Tibial nerve (tissue), 4 donors: ENCODE data around the gene B4GALT5.

Experiments
- EP300 ChIP-seq, 2 donors: sonication (generic); formaldehyde crosslinking; IDR thresholded peaks; one replicate each; pipeline ENCODE4 v1.6.1; 2017; ENCODE audit warnings: antibody characterized with exemption in 2 of 2, mild to moderate bottlenecking in 1 of 2
- POLR2A ChIP-seq, 2 donors: fragments of 450-650 bp; IDR thresholded peaks; one replicate each; pipeline ENCODE4 v1.6.1; 2017; ENCODE audit warnings: antibody characterized with exemption in 2 of 2, mild to moderate bottlenecking in 2 of 2, moderate library complexity in 2 of 2
- TF ChIP-seq, protein P1 (sequence below), 5 experiments: fragments of 200-600 bp in 3 of 5; fragments of 450-650 bp in 2 of 5; sonication (generic) in 3 of 5; IDR thresholded peaks; one replicate each; pipeline ENCODE4 v1.5.1; 2016 to 2019; ENCODE audit warnings: antibody characterized with exemption in 5 of 5, mild to moderate bottlenecking in 3 of 5, moderate library complexity in 2 of 5

GRCh38 chr20:49657118-49657901 lies 56.4 kb downstream of the B4GALT5 start:
- TF ChIP-seq, protein P1, sequence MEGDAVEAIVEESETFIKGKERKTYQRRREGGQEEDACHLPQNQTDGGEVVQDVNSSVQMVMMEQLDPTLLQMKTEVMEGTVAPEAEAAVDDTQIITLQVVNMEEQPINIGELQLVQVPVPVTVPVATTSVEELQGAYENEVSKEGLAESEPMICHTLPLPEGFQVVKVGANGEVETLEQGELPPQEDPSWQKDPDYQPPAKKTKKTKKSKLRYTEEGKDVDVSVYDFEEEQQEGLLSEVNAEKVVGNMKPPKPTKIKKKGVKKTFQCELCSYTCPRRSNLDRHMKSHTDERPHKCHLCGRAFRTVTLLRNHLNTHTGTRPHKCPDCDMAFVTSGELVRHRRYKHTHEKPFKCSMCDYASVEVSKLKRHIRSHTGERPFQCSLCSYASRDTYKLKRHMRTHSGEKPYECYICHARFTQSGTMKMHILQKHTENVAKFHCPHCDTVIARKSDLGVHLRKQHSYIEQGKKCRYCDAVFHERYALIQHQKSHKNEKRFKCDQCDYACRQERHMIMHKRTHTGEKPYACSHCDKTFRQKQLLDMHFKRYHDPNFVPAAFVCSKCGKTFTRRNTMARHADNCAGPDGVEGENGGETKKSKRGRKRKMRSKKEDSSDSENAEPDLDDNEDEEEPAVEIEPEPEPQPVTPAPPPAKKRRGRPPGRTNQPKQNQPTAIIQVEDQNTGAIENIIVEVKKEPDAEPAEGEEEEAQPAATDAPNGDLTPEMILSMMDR (IDR thresholded peaks at IDR 0.05), result no peak
- no peak for TF ChIP-seq POLR2A (IDR thresholded peaks at IDR 0.05)
- no peak for TF ChIP-seq EP300 (IDR thresholded peaks at IDR 0.05)
